Measurements from ENCODE around the gene MCC. TPM values are rescaled to one million over a fixed set of nuclear protein-coding genes. Genes with fewer than 3 reads are reported as not detected.

The MCC gene
- polyA plus RNA-seq, 5 donors, result 12.5 to 17.2 (median 15.7) TPM

DNA sequence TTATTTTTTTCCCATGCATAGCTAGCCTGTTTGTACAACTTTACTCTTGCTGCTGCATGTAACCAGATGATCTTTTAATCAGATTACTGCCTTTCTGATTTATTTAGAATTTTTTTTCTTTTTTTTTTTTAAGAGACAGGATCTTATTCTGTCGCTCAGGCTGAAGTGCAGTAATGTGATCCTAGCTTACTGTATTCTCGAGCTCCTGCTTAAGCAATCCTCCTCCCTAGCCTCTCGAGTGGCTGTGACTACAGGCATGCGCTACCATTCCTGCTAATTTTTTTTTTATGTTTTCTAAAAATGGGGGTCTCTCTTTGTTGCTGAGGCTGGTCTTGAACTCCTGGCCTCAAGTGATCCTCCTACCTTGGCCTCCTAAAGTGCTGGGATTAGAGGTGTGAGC lies 502.0 kb downstream of the MCC start:
- no peak for DNase-seq

DNA sequence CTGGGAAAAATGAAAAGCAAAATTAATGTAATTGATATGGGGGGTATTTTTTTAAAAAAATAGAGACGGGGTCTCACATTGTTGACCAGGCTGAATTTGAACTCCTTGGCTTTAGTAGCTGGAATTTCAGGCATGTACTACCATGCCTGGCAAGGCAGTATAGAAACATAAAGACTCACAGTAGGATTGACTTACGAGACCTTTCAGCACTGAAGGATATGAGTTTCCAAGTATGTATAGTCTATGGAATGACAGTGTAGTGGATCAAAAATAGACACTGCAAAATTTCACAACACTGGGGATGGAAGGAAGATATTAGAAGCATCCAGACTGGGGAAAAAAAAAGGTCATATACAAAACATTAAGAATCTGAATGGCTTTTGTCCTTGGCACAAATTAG lies 504.9 kb downstream of the MCC start:
- no peak for DNase-seq

DNA sequence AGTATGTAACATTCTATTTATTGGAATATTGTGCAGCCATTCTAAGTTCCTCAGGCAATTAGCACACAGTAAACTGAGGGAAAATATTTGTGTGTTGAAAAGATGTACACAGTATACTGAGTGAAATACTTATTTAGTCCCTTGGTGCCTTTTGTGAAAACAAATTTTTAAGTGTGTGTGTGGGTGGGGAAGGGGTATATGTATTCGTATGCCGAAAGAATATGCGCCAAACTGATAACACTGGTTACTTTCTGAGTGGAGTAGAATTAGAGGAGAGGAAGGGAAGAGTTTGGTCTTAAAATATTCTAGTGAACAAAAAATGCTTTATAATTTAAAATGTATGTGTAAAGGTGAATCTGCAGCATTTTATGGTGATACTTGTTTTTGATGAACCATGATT lies 508.5 kb downstream of the MCC start:
- no peak for DNase-seq

DNA sequence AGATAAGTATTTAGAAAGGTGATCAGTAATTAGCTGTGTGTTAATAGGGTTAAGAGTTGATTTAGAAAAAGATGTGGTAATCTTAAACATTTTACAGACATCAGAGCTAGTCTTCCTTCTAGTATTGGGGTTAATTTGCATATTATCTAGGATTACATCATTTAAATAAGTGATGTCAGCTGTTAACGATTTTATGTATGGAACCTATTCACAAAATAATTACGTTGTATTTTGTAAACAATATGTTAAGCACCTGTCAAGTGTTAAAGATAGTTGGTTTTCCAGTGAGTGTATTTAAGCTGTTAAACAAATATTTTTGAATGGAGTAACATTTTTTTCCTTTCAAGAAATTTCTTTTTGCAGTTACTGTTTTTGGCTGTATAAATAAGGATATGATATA lies 509.4 kb downstream of the MCC start:
- DNase-seq, result no peak

DNA sequence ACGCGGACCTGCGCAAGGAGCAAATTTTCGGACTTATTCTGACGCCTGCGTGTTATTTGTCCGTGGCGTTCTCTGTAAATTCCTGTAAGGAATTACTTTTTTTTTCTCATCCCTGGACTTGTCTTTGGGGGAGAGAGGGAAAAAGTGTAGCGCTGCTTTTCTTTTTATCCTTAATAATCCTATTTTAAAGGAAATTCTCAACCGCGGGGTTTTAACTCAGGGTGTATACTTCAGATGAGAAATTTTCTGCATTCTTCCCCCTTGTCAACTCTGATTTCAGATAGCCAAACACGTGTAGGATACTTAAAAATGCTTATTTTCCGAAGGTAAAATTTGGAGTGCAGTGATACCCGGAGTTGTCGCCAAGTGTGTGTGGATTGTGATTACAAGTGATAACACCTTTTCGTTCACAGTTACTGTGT lies 510.8 kb downstream of the MCC start:
- DNase-seq, result peak in 1 of 2 donors; percentile 19

DNA sequence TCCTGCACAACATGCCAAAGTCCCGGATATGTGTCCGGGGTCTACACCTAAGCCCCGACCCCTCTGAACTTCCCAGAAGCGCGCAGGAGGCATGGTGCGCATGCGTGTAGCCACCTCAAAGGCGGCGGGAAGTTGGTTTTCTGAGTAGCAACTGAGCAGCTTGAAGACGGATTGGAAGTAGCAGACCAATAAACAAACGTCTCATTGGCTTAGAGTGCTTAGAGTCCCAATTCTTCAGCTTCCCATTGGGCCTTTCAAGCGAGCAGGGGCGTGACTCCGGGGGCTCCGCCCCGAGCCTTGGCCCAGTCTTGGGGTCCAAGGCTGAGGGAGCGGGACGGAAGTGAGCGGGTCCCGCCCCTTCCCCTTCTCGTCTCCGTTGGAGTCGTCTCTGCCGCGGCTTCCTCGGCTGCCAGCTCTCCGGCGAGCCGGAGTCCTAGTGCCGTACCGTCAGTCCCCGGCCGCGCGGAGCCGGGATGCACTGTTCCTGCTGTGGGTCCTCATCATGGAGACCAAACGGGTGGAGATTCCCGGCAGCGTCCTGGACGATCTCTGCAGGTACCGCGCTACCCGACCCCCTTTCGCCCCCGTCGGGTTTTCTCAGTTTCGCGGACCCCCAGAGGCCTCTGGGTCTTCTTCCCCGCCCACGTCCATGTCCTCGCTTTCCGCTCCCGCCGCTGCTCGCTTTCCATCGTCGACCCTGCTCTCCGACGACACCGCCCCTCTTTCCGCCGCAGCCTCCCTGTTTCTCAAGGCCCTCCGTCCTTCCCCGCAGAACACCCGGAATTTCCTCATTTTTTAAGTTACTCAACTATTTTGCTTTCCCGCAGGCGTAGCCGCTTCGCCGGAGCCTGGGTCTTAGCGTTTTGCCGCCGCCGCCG lies 511.6 kb downstream of the MCC start, which contains the start of gene DCP2:
TSS of gene DCP2 (plus strand) at position 367 of the 878 bp plus-strand sequence. CDS start at position 503, 136 bp downstream.
- DNase-seq, result peak; percentile 98 to 99

DNA sequence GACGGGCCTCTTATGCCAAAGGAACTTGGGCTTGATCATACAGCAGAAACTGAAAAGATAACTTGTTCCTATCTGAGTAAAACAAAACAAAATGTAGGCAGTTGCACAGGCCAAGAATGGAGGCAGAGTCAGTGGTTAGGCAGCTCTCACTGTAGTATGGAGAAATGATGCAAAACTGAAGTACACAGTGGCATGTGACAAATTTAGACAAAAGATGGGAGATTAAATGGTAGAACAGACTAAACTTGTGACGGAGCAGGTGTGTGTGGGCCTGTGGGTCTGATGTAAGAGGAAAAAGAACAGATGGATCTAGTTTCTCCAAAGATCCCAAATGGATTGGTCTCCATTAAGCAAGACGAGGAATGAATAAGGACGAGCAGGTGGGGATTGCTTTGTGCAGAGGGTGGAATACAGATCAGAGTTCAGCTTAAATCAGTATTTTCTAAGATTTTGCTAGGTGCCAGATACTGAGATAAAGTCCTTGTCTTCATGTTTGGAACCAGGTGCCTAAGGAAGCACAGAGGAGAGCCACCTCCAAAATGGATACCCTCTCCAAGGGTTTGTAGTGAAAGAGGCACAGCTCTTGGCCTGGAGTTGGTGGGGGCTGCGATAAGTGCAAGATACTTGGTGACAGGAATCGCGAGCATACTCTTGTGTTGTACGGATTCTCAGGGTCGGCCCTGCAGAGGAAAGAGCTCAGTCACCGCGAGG lies 512.4 kb downstream of the MCC start:
- DNase-seq, result no peak

DNA sequence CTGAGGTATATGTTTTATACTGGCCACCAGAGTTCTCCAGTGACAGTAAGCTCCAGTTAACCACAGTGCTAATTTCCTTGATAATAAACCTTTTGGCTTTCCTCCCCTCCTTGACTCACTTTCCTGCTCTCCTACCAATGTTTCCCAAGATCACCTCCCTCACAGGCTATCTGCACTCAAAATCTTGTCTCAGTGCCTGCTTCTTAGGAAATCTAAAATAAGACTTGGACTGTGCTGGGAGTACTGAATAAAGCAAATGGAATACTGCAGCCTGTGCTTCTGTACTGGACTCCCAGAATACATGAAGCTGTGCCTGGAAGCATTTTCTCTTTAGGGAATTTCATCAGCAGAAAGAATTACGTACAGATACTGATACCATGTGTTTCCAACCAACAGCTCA lies 513.4 kb downstream of the MCC start:
- no peak for DNase-seq

DNA sequence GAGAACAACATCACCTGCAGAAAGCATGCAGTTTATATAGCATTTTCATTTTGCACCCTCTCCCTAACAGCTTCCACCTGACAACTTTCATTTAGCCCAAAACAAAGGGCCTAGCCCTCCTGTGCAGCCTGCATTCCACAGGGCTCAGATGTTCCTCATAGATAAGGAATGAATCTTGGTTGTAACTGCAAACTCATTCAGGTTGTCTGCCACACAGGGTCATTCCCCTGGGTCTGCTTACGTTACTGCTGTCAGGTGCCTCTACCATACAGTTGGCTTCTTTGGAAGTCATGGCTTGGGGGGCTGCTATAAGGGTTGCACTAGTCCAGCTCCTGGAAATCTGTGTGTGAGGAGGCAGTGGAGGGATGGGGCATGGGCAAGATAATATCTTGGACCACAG lies 514.3 kb downstream of the MCC start:
- DNase-seq, result no peak

DNA sequence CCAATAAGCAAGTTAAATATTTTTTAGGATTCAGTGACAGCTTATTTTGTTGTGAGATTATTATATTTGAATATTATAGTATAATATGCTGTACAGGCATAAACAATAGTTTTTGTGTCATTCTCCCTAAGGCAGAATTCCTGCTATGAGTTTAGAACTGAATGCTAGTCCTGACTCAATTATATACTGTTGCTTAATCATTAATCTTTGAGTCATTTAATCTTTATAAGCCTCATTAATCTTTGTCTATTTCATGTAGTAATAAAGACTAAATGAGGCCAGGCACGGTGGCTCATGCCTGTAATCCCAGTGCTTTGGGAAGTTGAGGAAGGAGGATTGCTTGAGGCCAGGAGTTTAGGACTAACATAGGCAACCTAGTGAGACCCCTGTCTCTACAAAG lies 515.2 kb downstream of the MCC start:
- DNase-seq, result no peak

Other genes with a start within 250 kb of the MCC start
- gene TSSK1B, start 53.5 kb downstream of the MCC start, polyA plus RNA-seq (ENCODE audit: insufficient read depth in 1 of 5, insufficient read length in 5 of 5, low replicate concordance in 1 of 5), result under 1 TPM in 1 of 5 donors, not detected in 4; 0.07 TPM
- gene YTHDC2, start 25.2 kb upstream of the MCC start, polyA plus RNA-seq (ENCODE audit: insufficient read depth in 1 of 5, insufficient read length in 5 of 5, low replicate concordance in 1 of 5), result 10 to 100 TPM; 26.6 to 49.4 (median 43.2) TPM

Measured in right lung (tissue), 5 donors.